GM19193 (cell line): ENCODE measurements around the gene SLC7A14.

ENCODE experiments used
- POLR2A ChIP-seq: IDR thresholded peaks from 4 replicates; pipeline ENCODE4 v1.6.1; 2011; ENCODE audit not compliant: insufficient read depth, insufficient read length; ENCODE audit errors: extremely low read depth

Gene SLC7A14

GRCh38 chr3:170500462-170500861, 85.4 kb downstream of the SLC7A14 start:
- no peak for TF ChIP-seq POLR2A

- TF ChIP-seq POLR2A: no peak
Observed at GRCh38 chr3:170499562-170500156, 86.2 kb downstream of the SLC7A14 start.

- TF ChIP-seq POLR2A: no peak
Observed at GRCh38 chr3:170497207-170498095, 88.4 kb downstream of the SLC7A14 start.

GRCh38 chr3:170496868-170497140, 89.1 kb downstream of the SLC7A14 start:
- no peak for TF ChIP-seq POLR2A

- no peak for TF ChIP-seq POLR2A
Observed at GRCh38 chr3:170496026-170496867, 89.6 kb downstream of the SLC7A14 start.

- no peak for TF ChIP-seq POLR2A
Observed at GRCh38 chr3:170494766-170495165, 91.1 kb downstream of the SLC7A14 start.

- no peak for TF ChIP-seq POLR2A
Observed at GRCh38 chr3:170493712-170494182, 92.1 kb downstream of the SLC7A14 start.

- no peak for TF ChIP-seq POLR2A
Observed at GRCh38 chr3:170491901-170492300, 94.0 kb downstream of the SLC7A14 start.

- no peak for TF ChIP-seq POLR2A
Observed at GRCh38 chr3:170490828-170491560, 94.9 kb downstream of the SLC7A14 start.

- no peak for TF ChIP-seq POLR2A
Observed at GRCh38 chr3:170488802-170489201, 97.1 kb downstream of the SLC7A14 start.

GRCh38 chr3:170487031-170487430, 98.8 kb downstream of the SLC7A14 start:
- TF ChIP-seq POLR2A: no peak

- no peak for TF ChIP-seq POLR2A
Observed at GRCh38 chr3:170486398-170486797, 99.5 kb downstream of the SLC7A14 start.

- TF ChIP-seq POLR2A: no peak
Observed at GRCh38 chr3:170485696-170486095, 100.2 kb downstream of the SLC7A14 start.

- TF ChIP-seq POLR2A: no peak
Observed at GRCh38 chr3:170485294-170485693, 100.6 kb downstream of the SLC7A14 start.

GRCh38 chr3:170484869-170485268, 101.0 kb downstream of the SLC7A14 start:
- no peak for TF ChIP-seq POLR2A

GRCh38 chr3:170483485-170484262, 102.2 kb downstream of the SLC7A14 start:
- TF ChIP-seq POLR2A: no peak
